ENCODE data around the gene ALAS1.
"Not testable (repeated sequence)": the region's sequence is repeated elsewhere in the genome, so short reads cannot be mapped to it uniquely, and the experiment has no call there.

The ALAS1 gene

DNA sequence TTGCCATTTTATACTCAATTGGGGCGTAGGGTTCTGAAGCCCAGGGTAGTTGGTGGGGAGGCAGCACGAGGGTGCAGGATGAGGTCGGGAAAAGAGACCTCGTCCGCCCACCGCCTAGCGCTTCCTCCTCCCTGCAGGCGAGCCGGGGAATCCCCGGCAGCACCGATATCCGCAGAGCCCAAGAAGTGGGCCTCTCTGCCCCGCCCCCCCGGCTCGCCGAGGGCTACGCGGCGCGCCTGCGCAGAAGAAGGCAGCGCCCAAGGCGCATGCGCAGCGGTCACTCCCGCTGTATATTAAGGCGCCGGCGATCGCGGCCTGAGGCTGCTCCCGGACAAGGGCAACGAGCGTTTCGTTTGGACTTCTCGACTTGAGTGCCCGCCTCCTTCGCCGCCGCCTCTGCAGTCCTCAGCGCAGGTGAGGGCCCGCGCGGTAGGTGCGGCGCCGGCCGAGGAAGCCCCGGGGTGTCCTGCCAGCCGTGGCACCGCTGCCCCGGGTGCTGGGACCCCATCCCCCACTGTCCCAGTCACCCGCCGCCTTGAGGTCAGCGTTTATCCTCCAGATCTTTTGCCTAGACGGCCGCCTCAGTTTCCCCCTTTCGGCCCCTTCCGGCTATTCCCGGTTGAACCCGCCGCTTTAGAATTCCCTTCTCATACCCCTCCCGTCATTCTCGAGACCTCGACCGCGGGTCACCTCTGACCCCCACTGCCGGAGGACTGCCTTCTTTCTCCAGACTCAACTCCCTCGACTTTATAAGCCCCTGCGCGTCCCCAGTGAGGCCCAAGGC, at the start of gene ALAS1:
ALAS1 (plus strand) TSS at position 319 of the 784 bp plus-strand sequence. CDS start 1,082 bp downstream, outside the sequence.
- H3K4me1 ChIP-seq (ENCODE audit: insufficient read depth, low read length): peaks cover 6% of the 10 kb centered on the region
- H3K9me3 ChIP-seq (ENCODE audit: control insufficient read depth, insufficient read depth, low read length): no peaks in the 10 kb centered on the region
- H3K36me3 ChIP-seq (ENCODE audit: insufficient read depth, low read length): peaks cover 9% of the 10 kb centered on the region
- peak within 1 kb of the TSS; percentile 84 for H3K9ac ChIP-seq (ENCODE audit: low read depth, low read length)

DNA sequence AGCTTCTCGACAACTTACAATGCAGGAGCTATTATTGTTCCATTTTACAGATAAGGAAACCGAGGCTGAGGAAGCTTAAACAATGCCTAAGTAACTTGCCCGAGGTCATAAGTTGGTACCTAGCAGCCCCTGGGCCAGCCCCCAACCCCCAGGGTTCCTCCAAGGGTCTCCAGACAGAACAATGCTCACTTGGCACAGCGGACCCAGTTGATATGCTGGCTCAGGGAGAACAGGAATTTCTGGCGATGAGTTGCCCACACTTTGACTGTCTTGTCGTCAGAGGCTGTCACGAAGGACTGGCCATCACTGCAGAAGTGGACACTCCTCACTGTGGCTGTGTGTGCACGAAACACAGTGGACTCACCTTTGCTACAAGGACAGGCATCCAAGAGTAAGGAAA, 48.9 kb upstream of the ALAS1 start:
- Histone ChIP-seq H3K9me3 (ENCODE audit: control insufficient read depth, insufficient read depth, low read length) (no peaks in the 10 kb centered on the region), H3K36me3 (ENCODE audit: insufficient read depth, low read length) (no peaks in the 10 kb centered on the region; the same call in 1 of the 2 replicates), H3K4me1 (ENCODE audit: insufficient read depth, low read length) (peaks cover 2% of the 10 kb centered on the region; the same call in 1 of the 2 replicates), H3K9ac (ENCODE audit: low read depth, low read length) (no peak overlapping the region)

DNA sequence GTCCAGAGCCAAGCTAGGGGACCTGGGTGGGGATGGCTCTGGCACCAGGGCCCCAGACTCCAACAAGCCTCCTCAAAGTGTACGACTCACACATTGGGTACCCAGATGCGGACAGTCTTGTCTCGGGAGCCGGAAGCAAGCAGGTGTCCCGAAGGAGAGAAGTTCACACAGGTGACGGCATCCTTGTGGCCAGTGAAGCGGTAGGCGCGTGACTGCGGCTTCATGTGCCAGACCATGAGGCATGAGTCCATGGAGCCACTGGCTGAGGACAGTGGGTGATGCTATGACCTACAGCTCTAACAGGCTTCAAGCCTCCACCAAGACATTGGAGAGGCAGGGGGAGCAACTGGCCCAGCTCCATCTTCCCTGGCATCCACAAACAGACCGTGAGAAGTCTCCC, 48.2 kb upstream of the ALAS1 start:
- Histone ChIP-seq H3K36me3 (ENCODE audit: insufficient read depth, low read length) (no peaks in the 10 kb centered on the region; the same call in 1 of the 2 replicates), H3K9me3 (ENCODE audit: control insufficient read depth, insufficient read depth, low read length) (no peaks in the 10 kb centered on the region), H3K4me1 (ENCODE audit: insufficient read depth, low read length) (no peaks in the 10 kb centered on the region), H3K9ac (ENCODE audit: low read depth, low read length) (no peak overlapping the region)

GRCh38 chr3:52150357-52150756, 47.6 kb upstream of the ALAS1 start:
- H3K9ac ChIP-seq (ENCODE audit: low read depth, low read length): no peak overlapping the region
- H3K36me3 ChIP-seq (ENCODE audit: insufficient read depth, low read length): no peaks in the 10 kb centered on the region; the same call in 1 of the 2 replicates
- no peaks in the 10 kb centered on the region for H3K4me1 ChIP-seq (ENCODE audit: insufficient read depth, low read length)
- H3K9me3 ChIP-seq (ENCODE audit: control insufficient read depth, insufficient read depth, low read length): no peaks in the 10 kb centered on the region

- Histone ChIP-seq H3K4me1 (ENCODE audit: insufficient read depth, low read length) (no peaks in the 10 kb centered on the region), H3K9me3 (ENCODE audit: control insufficient read depth, insufficient read depth, low read length) (no peaks in the 10 kb centered on the region), H3K36me3 (ENCODE audit: insufficient read depth, low read length) (no peaks in the 10 kb centered on the region; the same call in 1 of the 2 replicates), H3K9ac (ENCODE audit: low read depth, low read length) (no peak overlapping the region)
These were observed 47.1 kb upstream of the ALAS1 start for GRCh38 chr3:52150860-52151259.

DNA sequence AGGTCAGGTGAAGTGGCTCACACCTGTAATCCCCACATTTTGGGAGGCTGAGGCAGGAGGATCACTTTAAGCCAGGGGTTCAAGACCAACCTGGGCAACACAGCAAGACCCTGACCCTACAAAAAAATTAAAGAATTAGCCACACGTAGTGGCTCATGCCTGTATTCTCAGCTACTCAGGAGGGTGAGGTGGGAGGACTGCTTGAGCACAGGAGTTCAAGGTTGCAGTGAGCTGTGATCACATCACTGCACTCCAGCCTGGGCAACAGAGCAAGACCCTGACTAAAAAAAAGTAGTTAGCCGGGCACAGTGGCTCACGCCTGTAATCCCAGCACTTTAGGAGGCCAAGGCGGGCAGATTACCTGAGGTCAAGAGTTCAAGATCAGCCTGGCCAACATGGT, 46.0 kb upstream of the ALAS1 start:
- not testable (repeated sequence) for H3K9ac ChIP-seq (ENCODE audit: low read depth, low read length); H3K36me3 ChIP-seq (ENCODE audit: insufficient read depth, low read length); H3K9me3 ChIP-seq (ENCODE audit: control insufficient read depth, insufficient read depth, low read length); H3K4me1 ChIP-seq (ENCODE audit: insufficient read depth, low read length)

GRCh38 chr3:52153389-52154096, 44.4 kb upstream of the ALAS1 start:
- H3K9me3 ChIP-seq (ENCODE audit: control insufficient read depth, insufficient read depth, low read length): no peaks in the 10 kb centered on the region
- no peaks in the 10 kb centered on the region for H3K36me3 ChIP-seq (ENCODE audit: insufficient read depth, low read length)
- peak overlapping the region; percentile 83 for H3K9ac ChIP-seq (ENCODE audit: low read depth, low read length)
- H3K4me1 ChIP-seq (ENCODE audit: insufficient read depth, low read length): no peaks in the 10 kb centered on the region

- H3K36me3 ChIP-seq (ENCODE audit: insufficient read depth, low read length): no peaks in the 10 kb centered on the region
- no peaks in the 10 kb centered on the region for H3K4me1 ChIP-seq (ENCODE audit: insufficient read depth, low read length)
- H3K9ac ChIP-seq (ENCODE audit: low read depth, low read length): peak within 1 kb of the TSS; percentile 83
- no peaks in the 10 kb centered on the region for H3K9me3 ChIP-seq (ENCODE audit: control insufficient read depth, insufficient read depth, low read length)
These were observed 43.5 kb upstream of the ALAS1 start, which contains the start of gene POC1A for GRCh38 chr3:52154135-52155094. POC1A (minus strand) TSS chr3:52154423; CDS start chr3:52154372, 51 bp downstream.

- H3K4me1 ChIP-seq (ENCODE audit: insufficient read depth, low read length): no peaks in the 10 kb centered on the region
- no peak overlapping the region for H3K9ac ChIP-seq (ENCODE audit: low read depth, low read length)
- no peaks in the 10 kb centered on the region for H3K36me3 ChIP-seq (ENCODE audit: insufficient read depth, low read length)
- H3K9me3 ChIP-seq (ENCODE audit: control insufficient read depth, insufficient read depth, low read length): no peaks in the 10 kb centered on the region
These were observed 42.0 kb upstream of the ALAS1 start for GRCh38 chr3:52155912-52156311.

GRCh38 chr3:52159503-52159902, 38.5 kb upstream of the ALAS1 start:
- H3K36me3 ChIP-seq (ENCODE audit: insufficient read depth, low read length): no peaks in the 10 kb centered on the region
- H3K9ac ChIP-seq (ENCODE audit: low read depth, low read length): no peak overlapping the region
- H3K4me1 ChIP-seq (ENCODE audit: insufficient read depth, low read length): no peaks in the 10 kb centered on the region
- peaks cover 4% of the 10 kb centered on the region; the same call in 1 of the 2 replicates for H3K9me3 ChIP-seq (ENCODE audit: control insufficient read depth, insufficient read depth, low read length)

DNA sequence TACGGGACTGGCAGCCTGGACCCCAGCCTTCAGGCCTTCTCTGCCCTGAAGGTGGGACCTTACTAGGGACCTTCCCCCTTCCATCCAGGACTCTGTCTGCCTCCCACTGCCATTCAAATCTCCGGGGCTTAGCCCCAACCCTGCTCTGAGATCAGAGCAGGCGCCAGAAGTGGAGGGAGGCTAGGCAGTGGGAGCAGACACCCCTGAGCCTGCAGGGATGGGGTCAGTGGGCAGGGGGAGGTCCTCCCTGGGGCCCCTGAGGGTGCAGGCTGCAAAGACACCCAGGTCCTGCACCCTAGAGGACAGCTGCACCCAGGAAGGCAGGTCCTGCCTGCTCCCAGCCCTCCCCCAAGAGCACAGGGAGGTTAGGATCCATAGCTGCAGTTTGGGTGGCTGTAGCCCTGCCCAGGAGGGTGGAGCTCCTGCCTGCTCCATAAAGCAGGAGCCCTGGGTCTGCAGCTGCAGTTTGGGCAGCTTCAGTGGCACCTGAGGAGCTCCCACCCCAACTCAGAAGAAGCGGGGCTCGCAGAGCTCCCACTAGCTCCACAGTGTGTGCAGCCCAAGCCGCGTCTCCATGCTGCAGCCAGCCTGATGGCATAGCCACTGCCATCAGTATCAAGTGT, 35.6 kb upstream of the ALAS1 start:
- H3K4me1 ChIP-seq (ENCODE audit: insufficient read depth, low read length): 0 out of 2 replicates have a peak, but pooled peaks cover 2% of the 10 kb centered on the region
- H3K36me3 ChIP-seq (ENCODE audit: insufficient read depth, low read length): no peaks in the 10 kb centered on the region
- peaks cover 7% of the 10 kb centered on the region; the same call in 1 of the 2 replicates for H3K9me3 ChIP-seq (ENCODE audit: control insufficient read depth, insufficient read depth, low read length)
- H3K9ac ChIP-seq (ENCODE audit: low read depth, low read length): no peak overlapping the region

- peaks cover 7% of the 10 kb centered on the region; the same call in 1 of the 2 replicates for H3K9me3 ChIP-seq (ENCODE audit: control insufficient read depth, insufficient read depth, low read length)
- H3K9ac ChIP-seq (ENCODE audit: low read depth, low read length): no peak overlapping the region
- H3K4me1 ChIP-seq (ENCODE audit: insufficient read depth, low read length): 0 out of 2 replicates have a peak, but pooled peaks cover 5% of the 10 kb centered on the region
- no peaks in the 10 kb centered on the region for H3K36me3 ChIP-seq (ENCODE audit: insufficient read depth, low read length)
These were observed 30.7 kb upstream of the ALAS1 start for GRCh38 chr3:52167240-52167639.

- not testable (repeated sequence) for H3K36me3 ChIP-seq (ENCODE audit: insufficient read depth, low read length); H3K9me3 ChIP-seq (ENCODE audit: control insufficient read depth, insufficient read depth, low read length); H3K9ac ChIP-seq (ENCODE audit: low read depth, low read length); H3K4me1 ChIP-seq (ENCODE audit: insufficient read depth, low read length)
These were observed 27.7 kb upstream of the ALAS1 start for GRCh38 chr3:52170217-52170616.
